GM18502 (cell line): Measurements from ENCODE around the gene PUDP.

Experiments used
- ATAC-seq: cut with Tn5 transposase; IDR thresholded peaks from one replicate; pipeline ENCODE4 v1.9.1; 2021; ENCODE audit warnings: mild to moderate bottlenecking; ENCODE audit not compliant: unreplicated experiment, poor library complexity

PUDP gene

GRCh38 chrX:7077241-7078230 lies 70.4 kb downstream of the PUDP start:
- ATAC-seq = no peak

GRCh38 chrX:7076245-7076661 lies 71.7 kb downstream of the PUDP start:
- ATAC-seq = no peak

- no peak for ATAC-seq
Measured at GRCh38 chrX:7074908-7075204, 73.1 kb downstream of the PUDP start.

GRCh38 chrX:7074148-7074907 lies 73.6 kb downstream of the PUDP start:
- ATAC-seq = no peak

- ATAC-seq = no peak
Measured at GRCh38 chrX:7073336-7073735, 74.6 kb downstream of the PUDP start.

GRCh38 chrX:7072856-7073255 lies 75.1 kb downstream of the PUDP start:
- ATAC-seq = no peak

- ATAC-seq = no peak
Measured at GRCh38 chrX:7071390-7071789, 76.6 kb downstream of the PUDP start.

GRCh38 chrX:7069556-7069955 lies 78.4 kb downstream of the PUDP start:
- ATAC-seq = no peak

- ATAC-seq = peak; percentile 68
Measured at GRCh38 chrX:7068939-7069367, 79.0 kb downstream of the PUDP start.

GRCh38 chrX:7067256-7067655 lies 80.7 kb downstream of the PUDP start:
- no peak for ATAC-seq

GRCh38 chrX:7065473-7065872 lies 82.5 kb downstream of the PUDP start:
- no peak for ATAC-seq

- ATAC-seq = no peak
Measured at GRCh38 chrX:7062903-7063302, 85.0 kb downstream of the PUDP start.

- ATAC-seq = no peak
Measured at GRCh38 chrX:7062276-7062675, 85.7 kb downstream of the PUDP start.

GRCh38 chrX:7061429-7061828 lies 86.5 kb downstream of the PUDP start:
- no peak for ATAC-seq

- no peak for ATAC-seq
Measured at GRCh38 chrX:7060444-7060843, 87.5 kb downstream of the PUDP start.

GRCh38 chrX:7059859-7060258 lies 88.1 kb downstream of the PUDP start:
- no peak for ATAC-seq

GRCh38 chrX:7059214-7059838 lies 88.6 kb downstream of the PUDP start:
- ATAC-seq = peak; percentile 94

- no peak for ATAC-seq
Measured at GRCh38 chrX:7055386-7056137, 92.4 kb downstream of the PUDP start.

GRCh38 chrX:7054219-7055216 lies 93.4 kb downstream of the PUDP start:
- ATAC-seq = no peak
